Cardiac fibroblast (primary cell): Measurements from ENCODE around the gene EPHA6.
"Not testable (repeated sequence)": the region's sequence is repeated elsewhere in the genome, so short reads cannot be mapped to it uniquely, and the experiment has no call there.

ENCODE experiments used
- DNase-seq, 2 donors: peaks; one replicate each; pipeline versions ENCODE4 v3.0.0 to v3.0.0-alpha.2; 2010; ENCODE audit warnings: low read depth in 2 of 2
- H3K4me3 ChIP-seq, 2 donors: replicated peaks in 1 of 2; 1 replicate in 1 of 2; 2 replicates in 1 of 2; pipeline ENCODE4 v1.5.1; 2011; ENCODE audit warnings: low read depth in 2 of 2, low read length in 2 of 2, mild to moderate bottlenecking in 2 of 2, moderate library complexity in 1 of 2
- CTCF ChIP-seq: IDR thresholded peaks from one replicate; pipeline ENCODE4 v1.5.1; 2011; ENCODE audit warnings: low read depth, mild to moderate bottlenecking, low read length, inconsistent platforms

Gene EPHA6

GRCh38 chr3:97259263-97259662, 444.9 kb downstream of the EPHA6 start:
- no peak for TF ChIP-seq CTCF
- H3K4me3 ChIP-seq, result no peak overlapping the region
- DNase-seq, result no peak

- TF ChIP-seq CTCF, result no peak
- H3K4me3 ChIP-seq, result no peak overlapping the region
- no peak for DNase-seq
Measured at GRCh38 chr3:97264180-97264579, 449.8 kb downstream of the EPHA6 start.

- DNase-seq, result no peak
- H3K4me3 ChIP-seq, result no peak overlapping the region
- no peak for TF ChIP-seq CTCF
Measured at GRCh38 chr3:97265237-97266005, 451.0 kb downstream of the EPHA6 start.

- TF ChIP-seq CTCF, result no peak
- no peak overlapping the region for H3K4me3 ChIP-seq
- DNase-seq, result no peak
Measured at GRCh38 chr3:97269202-97269601, 454.8 kb downstream of the EPHA6 start.

GRCh38 chr3:97276879-97277550, 462.6 kb downstream of the EPHA6 start:
- not testable (repeated sequence) for DNase-seq, H3K4me3 ChIP-seq

- H3K4me3 ChIP-seq, result no peak overlapping the region
- no peak for DNase-seq
- TF ChIP-seq CTCF, result no peak
Measured at GRCh38 chr3:97277708-97278107, 463.3 kb downstream of the EPHA6 start.

GRCh38 chr3:97278506-97278905, 464.1 kb downstream of the EPHA6 start:
- TF ChIP-seq CTCF, result no peak
- DNase-seq, result no peak
- no peak overlapping the region for H3K4me3 ChIP-seq
